ENCODE measurements around the gene CCDC88A.

The CCDC88A gene

DNA sequence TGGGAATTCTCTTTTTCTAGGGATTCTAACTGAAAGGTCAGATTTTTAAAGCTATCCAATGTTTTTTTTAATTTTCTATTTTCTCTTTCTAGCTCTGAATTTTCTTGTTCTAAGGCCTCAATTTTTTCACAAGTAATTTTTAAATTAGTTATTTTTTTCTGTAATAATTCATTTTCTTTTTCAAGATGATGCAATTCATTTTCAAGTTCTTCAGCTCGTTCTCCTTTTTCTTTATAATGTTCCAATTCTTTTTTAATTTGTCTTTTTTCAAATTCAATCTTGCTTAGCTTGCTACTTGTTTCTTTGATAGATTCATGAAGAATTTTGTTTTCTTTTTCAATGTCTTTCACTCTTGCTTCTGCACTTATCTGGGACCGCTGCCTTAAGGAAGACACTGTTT lies 84.9 kb downstream of the CCDC88A start:
- DNase-seq (ENCODE audit: low read depth), result no peak
- no peak overlapping the region for H3K4me3 ChIP-seq (ENCODE audit: low read length)
- TF ChIP-seq, protein P1, sequence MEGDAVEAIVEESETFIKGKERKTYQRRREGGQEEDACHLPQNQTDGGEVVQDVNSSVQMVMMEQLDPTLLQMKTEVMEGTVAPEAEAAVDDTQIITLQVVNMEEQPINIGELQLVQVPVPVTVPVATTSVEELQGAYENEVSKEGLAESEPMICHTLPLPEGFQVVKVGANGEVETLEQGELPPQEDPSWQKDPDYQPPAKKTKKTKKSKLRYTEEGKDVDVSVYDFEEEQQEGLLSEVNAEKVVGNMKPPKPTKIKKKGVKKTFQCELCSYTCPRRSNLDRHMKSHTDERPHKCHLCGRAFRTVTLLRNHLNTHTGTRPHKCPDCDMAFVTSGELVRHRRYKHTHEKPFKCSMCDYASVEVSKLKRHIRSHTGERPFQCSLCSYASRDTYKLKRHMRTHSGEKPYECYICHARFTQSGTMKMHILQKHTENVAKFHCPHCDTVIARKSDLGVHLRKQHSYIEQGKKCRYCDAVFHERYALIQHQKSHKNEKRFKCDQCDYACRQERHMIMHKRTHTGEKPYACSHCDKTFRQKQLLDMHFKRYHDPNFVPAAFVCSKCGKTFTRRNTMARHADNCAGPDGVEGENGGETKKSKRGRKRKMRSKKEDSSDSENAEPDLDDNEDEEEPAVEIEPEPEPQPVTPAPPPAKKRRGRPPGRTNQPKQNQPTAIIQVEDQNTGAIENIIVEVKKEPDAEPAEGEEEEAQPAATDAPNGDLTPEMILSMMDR (conservative IDR thresholded peaks at IDR 0.05; ENCODE audit: low read depth, low read length), result no peak

DNA sequence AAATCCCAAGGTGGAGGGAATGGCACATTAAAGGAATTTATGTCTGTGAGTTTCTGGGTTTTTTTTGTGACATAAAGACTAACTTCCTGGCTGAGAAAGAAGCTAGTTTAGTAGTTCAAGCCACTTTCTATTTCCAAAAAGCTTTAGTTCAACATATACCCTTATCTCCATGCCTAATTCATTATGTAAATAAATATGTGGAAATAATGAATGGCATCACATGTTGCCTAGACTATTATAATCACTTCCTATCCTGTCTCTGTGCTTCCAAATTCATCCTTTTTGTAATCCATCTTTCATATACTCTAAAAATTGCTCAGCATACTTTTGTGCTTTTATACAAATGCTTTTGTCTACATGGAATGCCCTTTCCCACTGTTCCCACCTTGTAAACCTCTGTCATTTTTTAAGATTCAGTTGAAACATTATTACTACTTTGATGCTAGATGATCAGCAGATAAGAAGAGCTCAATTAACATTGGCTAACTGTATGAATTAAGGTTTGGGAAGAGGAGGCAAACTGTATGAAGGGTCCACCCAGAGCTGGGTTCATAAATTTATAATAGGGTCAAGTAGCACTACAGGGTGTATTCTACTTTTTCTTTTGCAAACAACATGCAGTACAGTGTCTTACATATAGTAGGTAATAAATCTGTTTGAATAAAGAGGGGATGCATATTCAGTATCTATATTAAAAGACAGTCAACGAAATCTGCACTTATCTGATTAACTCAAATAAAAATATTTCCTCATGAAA lies 88.9 kb downstream of the CCDC88A start:
- DNase-seq (ENCODE audit: low read depth), result no peak
- no peak overlapping the region for H3K4me3 ChIP-seq (ENCODE audit: low read length)
- TF ChIP-seq, protein P1 (conservative IDR thresholded peaks at IDR 0.05; ENCODE audit: low read depth, low read length), result no peak

DNA sequence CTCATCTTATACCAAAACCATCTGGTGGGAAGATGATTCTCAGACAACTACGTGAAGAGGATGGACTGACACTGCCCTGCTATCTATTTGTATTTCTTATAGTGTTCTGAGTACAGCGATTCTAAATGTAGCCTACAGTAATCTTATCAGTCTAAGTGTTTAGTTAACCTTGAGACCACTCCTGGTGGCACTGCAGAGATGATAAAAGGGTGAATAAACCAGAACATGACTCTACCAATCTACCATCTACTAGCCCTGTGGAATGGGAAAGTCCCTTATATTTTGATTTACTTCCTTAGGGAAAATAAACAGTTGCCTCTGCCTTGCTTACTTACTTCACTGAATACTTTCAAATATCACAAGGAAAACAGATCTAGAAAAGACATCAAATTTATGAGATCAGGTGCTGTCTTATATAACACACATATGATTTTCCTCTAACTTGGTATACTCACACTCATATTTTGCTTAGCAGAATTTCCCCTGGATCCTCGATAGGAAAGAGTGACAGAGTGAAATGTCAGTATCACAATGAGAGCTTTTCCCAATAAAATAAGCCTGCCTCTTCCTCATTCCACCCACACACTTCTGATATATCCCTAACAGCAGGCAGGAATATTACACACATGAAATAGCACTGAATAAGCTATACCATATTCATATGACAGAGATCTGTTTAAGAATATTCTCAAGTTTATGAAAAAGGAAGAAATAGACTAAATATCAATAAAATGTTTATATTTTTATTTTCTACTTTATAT lies 92.0 kb downstream of the CCDC88A start:
- no peak for DNase-seq (ENCODE audit: low read depth)
- no peak overlapping the region for H3K4me3 ChIP-seq (ENCODE audit: low read length)
- TF ChIP-seq, protein P1 (conservative IDR thresholded peaks at IDR 0.05; ENCODE audit: low read depth, low read length), result no peak

DNA sequence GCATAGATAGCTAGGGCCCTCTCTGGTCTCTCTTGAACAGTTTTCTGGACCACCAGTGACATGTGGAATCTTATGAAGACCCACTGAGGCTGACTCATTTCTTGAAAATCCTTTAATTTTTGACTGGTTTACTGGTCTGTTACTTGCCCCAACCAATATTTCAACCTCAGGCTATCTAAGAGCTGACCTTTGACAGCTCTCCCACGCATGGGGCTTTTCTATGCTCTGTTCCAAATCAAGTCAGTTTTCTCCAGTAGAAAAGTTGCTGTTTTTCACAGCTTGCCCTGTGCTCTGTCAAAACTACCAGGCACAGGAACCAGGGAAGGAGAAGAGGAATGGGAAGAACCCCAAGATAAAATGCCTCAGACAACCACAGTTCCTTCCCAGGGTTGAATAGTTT lies 104.7 kb downstream of the CCDC88A start:
- H3K4me3 ChIP-seq (ENCODE audit: low read length), result no peak overlapping the region
- TF ChIP-seq, protein P1 (conservative IDR thresholded peaks at IDR 0.05; ENCODE audit: low read depth, low read length), result no peak
- no peak for DNase-seq (ENCODE audit: low read depth)

DNA sequence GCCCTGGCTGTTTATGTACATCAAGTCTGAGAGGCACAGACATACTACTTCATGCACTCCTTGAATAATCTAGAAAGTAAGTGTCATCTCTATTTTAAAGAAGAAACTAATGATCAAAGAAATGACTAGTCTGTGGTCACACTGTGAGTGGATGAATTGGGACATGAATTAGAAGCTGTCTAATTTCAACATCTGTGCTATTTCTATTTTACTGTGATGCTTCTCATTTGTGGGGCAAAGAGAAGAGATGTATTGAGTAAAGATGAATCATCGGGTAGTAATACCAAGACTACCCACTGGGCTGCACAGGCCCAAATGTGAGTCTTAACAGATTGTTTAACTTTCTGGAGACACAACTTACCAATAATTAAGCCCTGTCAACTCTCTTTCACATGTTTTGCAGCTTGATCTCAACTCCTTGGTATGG lies 108.2 kb downstream of the CCDC88A start:
- TF ChIP-seq, protein P1 (conservative IDR thresholded peaks at IDR 0.05; ENCODE audit: low read depth, low read length), result peak; percentile 7
- no peak for DNase-seq (ENCODE audit: low read depth)
- no peak overlapping the region for H3K4me3 ChIP-seq (ENCODE audit: low read length)

DNA sequence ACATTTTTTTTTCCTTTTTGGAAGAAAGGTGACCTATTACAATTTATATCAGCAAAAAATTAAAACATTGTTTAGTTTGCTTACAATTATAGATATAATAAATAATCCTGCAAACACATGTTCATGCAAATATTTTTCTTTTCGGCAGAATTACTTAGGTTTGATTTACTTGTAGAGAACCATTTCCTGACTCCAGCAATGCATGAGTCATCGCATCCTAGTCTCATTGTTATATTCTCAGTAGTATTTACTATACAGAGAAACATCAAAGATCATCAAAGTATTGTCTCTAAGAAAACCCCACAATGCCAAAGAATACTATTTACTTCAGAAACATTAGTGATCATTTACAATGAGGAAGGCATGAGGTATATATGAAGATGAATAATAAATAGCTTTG lies 110.2 kb downstream of the CCDC88A start:
- peak; percentile 4 for DNase-seq (ENCODE audit: low read depth)
- no peak overlapping the region for H3K4me3 ChIP-seq (ENCODE audit: low read length)
- TF ChIP-seq, protein P1 (conservative IDR thresholded peaks at IDR 0.05; ENCODE audit: low read depth, low read length), result no peak

All from retinal pigment epithelial cell (primary cell).